Measurements from ENCODE around the gene COLGALT1.

- TF ChIP-seq ETV6 (conservative IDR thresholded peaks at IDR 0.05 in 1 of 2, IDR thresholded peaks at IDR 0.05 in 1 of 2; ENCODE audit: borderline replicate concordance in 1 of 2, low read depth in 1 of 2) (no peak), SP1 (IDR thresholded peaks at IDR 0.05; ENCODE audit: low read depth, low read length) (no peak), ATF7 (IDR thresholded peaks at IDR 0.05; ENCODE audit: low read depth) (no peak), BHLHE40 (IDR thresholded peaks at IDR 0.05; ENCODE audit: borderline replicate concordance in 1 of 2, low read depth in 2 of 2, low read length in 1 of 2) (no peak), CHD1 (IDR thresholded peaks at IDR 0.05; ENCODE audit: low read depth, low read length) (no peak), CHD4 (IDR thresholded peaks at IDR 0.05) (no peak), RFX5 (IDR thresholded peaks at IDR 0.05; ENCODE audit: low read depth, low read length) (no peak), MAX (IDR thresholded peaks at IDR 0.05; ENCODE audit: low read depth, low read length) (no peak), NR2F1 (conservative IDR thresholded peaks at IDR 0.05) (no peak), EP300 (IDR thresholded peaks at IDR 0.05; ENCODE audit: borderline replicate concordance in 1 of 2, control insufficient read depth in 1 of 2, low read depth in 2 of 2, low read length in 2 of 2) (no peak), EZH2 (IDR thresholded peaks at IDR 0.05; ENCODE audit: borderline replicate concordance, control insufficient read depth, low read depth, low read length) (no peak)
- TF ChIP-seq, protein P1, sequence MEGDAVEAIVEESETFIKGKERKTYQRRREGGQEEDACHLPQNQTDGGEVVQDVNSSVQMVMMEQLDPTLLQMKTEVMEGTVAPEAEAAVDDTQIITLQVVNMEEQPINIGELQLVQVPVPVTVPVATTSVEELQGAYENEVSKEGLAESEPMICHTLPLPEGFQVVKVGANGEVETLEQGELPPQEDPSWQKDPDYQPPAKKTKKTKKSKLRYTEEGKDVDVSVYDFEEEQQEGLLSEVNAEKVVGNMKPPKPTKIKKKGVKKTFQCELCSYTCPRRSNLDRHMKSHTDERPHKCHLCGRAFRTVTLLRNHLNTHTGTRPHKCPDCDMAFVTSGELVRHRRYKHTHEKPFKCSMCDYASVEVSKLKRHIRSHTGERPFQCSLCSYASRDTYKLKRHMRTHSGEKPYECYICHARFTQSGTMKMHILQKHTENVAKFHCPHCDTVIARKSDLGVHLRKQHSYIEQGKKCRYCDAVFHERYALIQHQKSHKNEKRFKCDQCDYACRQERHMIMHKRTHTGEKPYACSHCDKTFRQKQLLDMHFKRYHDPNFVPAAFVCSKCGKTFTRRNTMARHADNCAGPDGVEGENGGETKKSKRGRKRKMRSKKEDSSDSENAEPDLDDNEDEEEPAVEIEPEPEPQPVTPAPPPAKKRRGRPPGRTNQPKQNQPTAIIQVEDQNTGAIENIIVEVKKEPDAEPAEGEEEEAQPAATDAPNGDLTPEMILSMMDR (IDR thresholded peaks at IDR 0.05 in 2 of 3, conservative IDR thresholded peaks at IDR 0.05 in 1 of 3; ENCODE audit: control insufficient read depth in 2 of 3, extremely low read depth in 1 of 3, insufficient read depth in 1 of 3, low read depth in 3 of 3, low read length in 3 of 3) = no peak
Observed at GRCh38 chr19:17601683-17602082, 46.2 kb downstream of the COLGALT1 start.

Data from GM12878 (cell line).